Measurements from ENCODE around the gene ZNF135. TPM values are rescaled to one million over a fixed set of nuclear protein-coding genes. Genes with fewer than 3 reads are reported as not detected.

ZNF135 gene
- total RNA-seq, 1 donor from 2014 or later, result 16.6 TPM

DNA sequence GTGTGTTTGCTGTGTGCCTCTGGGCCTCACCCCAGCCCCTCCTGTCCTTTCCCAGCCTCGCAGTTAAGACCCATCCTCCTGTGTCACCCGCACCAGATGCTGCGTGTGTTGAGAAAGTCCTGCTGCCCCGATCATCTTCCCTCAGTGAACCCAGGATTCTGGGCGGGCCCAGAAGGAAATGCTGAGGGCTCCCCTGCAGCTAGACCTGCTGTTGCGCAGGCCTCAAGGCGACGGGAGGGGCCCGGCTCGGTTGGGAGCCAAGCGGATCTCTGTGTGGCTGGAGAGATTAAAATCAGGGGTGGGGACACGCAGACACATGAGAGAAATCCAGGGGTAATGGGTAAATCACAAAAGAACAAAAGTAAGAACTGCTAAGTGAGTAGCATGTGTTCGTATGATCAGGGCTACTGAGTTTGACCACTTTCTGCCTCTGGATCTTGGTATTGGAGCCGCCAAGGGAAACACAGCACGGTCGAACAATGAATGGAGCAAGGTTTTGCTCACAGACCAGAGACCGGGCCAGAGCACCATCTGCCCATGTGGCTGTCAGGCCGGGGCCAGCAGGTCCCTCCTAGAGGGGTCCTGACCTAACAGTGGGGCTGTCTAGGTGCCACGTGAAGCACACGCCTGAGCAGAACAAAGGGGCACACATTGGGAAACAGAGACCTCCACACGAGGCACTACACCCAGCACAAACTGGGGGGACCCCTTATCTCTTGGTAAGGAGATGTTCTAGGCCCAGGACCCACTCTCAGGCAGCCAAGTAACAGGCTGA, 18.1 kb upstream of the ZNF135 start:
- H3K4me1 Mint-ChIP-seq (ENCODE audit: low read depth, unreplicated experiment), result peaks cover 2% of the 10 kb centered on the region
- H3K36me3 Mint-ChIP-seq (ENCODE audit: unreplicated experiment), result peaks cover 19% of the 10 kb centered on the region
- H3K27me3 Mint-ChIP-seq (ENCODE audit: unreplicated experiment), result peaks cover 12% of the 10 kb centered on the region
- DNase-seq, result no peak
- peaks cover 13% of the 10 kb centered on the region for H3K9me3 Mint-ChIP-seq (ENCODE audit: unreplicated experiment)
- no peak overlapping the region for H3K27ac Mint-ChIP-seq (ENCODE audit: unreplicated experiment)
- no peak overlapping the region for H3K4me3 Mint-ChIP-seq (ENCODE audit: unreplicated experiment)
- TF ChIP-seq, protein P1, sequence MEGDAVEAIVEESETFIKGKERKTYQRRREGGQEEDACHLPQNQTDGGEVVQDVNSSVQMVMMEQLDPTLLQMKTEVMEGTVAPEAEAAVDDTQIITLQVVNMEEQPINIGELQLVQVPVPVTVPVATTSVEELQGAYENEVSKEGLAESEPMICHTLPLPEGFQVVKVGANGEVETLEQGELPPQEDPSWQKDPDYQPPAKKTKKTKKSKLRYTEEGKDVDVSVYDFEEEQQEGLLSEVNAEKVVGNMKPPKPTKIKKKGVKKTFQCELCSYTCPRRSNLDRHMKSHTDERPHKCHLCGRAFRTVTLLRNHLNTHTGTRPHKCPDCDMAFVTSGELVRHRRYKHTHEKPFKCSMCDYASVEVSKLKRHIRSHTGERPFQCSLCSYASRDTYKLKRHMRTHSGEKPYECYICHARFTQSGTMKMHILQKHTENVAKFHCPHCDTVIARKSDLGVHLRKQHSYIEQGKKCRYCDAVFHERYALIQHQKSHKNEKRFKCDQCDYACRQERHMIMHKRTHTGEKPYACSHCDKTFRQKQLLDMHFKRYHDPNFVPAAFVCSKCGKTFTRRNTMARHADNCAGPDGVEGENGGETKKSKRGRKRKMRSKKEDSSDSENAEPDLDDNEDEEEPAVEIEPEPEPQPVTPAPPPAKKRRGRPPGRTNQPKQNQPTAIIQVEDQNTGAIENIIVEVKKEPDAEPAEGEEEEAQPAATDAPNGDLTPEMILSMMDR (IDR thresholded peaks at IDR 0.05; ENCODE audit: partially characterized antibody, unreplicated experiment), result no peak

DNA sequence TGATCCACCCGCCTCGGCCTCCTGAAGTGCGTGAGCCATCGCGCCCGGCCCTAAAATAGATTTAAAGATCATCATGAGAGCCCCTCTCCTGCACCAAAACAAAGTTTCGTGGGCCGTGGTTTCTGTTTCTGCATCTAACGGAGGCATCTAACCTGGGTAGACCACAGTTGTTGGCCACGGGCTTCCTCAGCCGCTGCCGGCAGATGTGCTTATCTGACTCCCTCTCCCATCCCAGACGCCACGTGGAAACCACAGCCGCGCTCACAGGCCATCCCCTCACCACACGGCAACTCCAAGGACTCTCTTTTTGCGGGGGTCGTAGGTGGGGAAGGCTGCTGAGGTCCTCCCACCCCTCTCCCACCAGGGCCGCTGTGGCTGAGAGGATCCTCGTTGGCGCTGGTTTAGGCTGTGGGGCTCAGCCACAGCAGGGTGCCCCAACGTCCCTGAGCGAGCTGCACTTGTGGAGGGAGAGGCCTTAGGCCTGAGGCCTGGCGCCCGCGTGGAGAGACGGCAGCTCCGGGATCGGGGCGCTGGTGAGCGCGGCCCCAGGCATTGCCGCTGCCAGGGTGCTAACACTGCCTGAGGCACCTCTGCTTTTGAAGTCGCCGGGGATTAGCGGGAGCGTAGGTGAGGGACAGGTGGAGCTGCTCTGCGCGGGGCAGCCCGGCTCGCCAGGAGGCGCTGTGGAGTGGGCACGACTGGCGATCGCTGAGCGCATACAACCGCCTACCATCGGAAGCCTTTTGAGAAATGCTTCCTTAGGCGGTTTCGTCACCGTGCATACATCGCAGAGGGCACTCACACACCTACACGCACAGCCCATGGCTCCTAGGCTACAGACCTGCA, 16.4 kb upstream of the ZNF135 start:
- Mint-ChIP-seq H3K36me3 (ENCODE audit: unreplicated experiment) (peaks cover 12% of the 10 kb centered on the region), H3K27me3 (ENCODE audit: unreplicated experiment) (peaks cover 11% of the 10 kb centered on the region), H3K27ac (ENCODE audit: unreplicated experiment) (no peak overlapping the region), H3K4me1 (ENCODE audit: low read depth, unreplicated experiment) (peaks cover 2% of the 10 kb centered on the region), H3K9me3 (ENCODE audit: unreplicated experiment) (peaks cover 19% of the 10 kb centered on the region), H3K4me3 (ENCODE audit: unreplicated experiment) (no peak overlapping the region)
- TF ChIP-seq, protein P1 (IDR thresholded peaks at IDR 0.05; ENCODE audit: partially characterized antibody, unreplicated experiment), result no peak
- no peak for DNase-seq

DNA sequence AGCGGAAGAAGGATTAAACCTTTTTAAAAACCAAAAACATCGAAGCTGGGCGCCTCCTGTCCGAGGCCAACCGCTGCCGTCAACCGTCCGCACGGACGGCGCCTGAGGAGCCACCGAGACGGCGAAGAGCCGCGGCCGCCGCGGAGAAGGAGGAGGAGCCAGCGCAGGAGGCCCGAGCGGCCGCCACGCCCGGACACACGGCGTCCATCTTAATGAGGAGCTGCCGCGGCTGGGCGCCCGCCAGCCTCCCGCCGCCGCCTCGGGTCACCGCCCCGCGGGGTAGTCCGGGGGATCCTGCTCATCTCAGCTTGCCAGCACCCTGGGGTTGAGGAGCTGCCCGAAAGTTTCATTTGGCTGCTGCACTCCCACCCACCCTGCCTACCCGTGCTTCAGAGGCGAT, 14.7 kb upstream of the ZNF135 start:
- no peak for DNase-seq
- Mint-ChIP-seq H3K4me1 (ENCODE audit: low read depth, unreplicated experiment) (no peaks in the 10 kb centered on the region), H3K9me3 (ENCODE audit: unreplicated experiment) (peaks cover 23% of the 10 kb centered on the region), H3K4me3 (ENCODE audit: unreplicated experiment) (no peak overlapping the region), H3K27ac (ENCODE audit: unreplicated experiment) (no peak overlapping the region), H3K27me3 (ENCODE audit: unreplicated experiment) (peaks cover 11% of the 10 kb centered on the region), H3K36me3 (ENCODE audit: unreplicated experiment) (peaks cover 16% of the 10 kb centered on the region)
- TF ChIP-seq, protein P1 (IDR thresholded peaks at IDR 0.05; ENCODE audit: partially characterized antibody, unreplicated experiment), result no peak

DNA sequence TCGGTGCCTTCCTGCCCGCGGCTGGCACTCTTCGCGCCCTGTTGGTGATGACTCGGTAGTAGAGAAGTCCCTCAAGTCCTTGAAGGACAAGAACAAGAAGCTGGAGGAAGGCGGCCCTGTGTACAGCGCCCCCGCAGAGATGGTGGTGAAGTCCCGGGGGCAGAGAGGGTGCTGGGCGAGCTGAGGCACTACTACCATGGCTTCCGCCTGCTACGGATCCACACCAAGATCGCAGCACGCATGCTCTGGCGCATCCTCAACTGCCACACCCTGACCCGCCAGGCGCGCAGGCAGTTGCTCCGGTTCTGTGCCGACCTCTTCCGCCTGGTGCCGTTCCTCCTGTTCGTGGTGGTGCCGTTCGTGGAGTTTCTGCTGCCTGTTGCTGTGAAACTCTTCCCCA, 14.2 kb upstream of the ZNF135 start:
- Mint-ChIP-seq H3K9me3 (ENCODE audit: unreplicated experiment) (peaks cover 28% of the 10 kb centered on the region), H3K36me3 (ENCODE audit: unreplicated experiment) (peaks cover 21% of the 10 kb centered on the region), H3K4me1 (ENCODE audit: low read depth, unreplicated experiment) (no peaks in the 10 kb centered on the region), H3K4me3 (ENCODE audit: unreplicated experiment) (no peak overlapping the region), H3K27me3 (ENCODE audit: unreplicated experiment) (peaks cover 11% of the 10 kb centered on the region), H3K27ac (ENCODE audit: unreplicated experiment) (no peak overlapping the region)
- TF ChIP-seq, protein P1 (IDR thresholded peaks at IDR 0.05; ENCODE audit: partially characterized antibody, unreplicated experiment), result no peak
- no peak for DNase-seq

All from glutamatergic neuron (in vitro differentiated cells).